ENCODE measurements around the gene OR4A15. TPM values are rescaled to one million over a fixed set of nuclear protein-coding genes. Genes with fewer than 3 reads are reported as not detected.

The OR4A15 gene
- total and polyA plus RNA-seq, 2 donors (not counting 3 experiments of a cell fraction or from before 2014, with no cell fraction given) = not detected

GRCh38 chr11:55345306-55345705 lies 22.5 kb upstream of the OR4A15 start:
- dilution Hi-C loops (cut with MboI; ENCODE audit: extremely low pct_ligation_motif_present, low sequenced_read_pairs) = no loop called here
- POLR2A ChIA-PET = no interaction called here
- Histone ChIP-seq H3K4me2 (ENCODE audit: insufficient read depth, low read length) (no peak overlapping the region), H3K9me3 (replicated peaks; ENCODE audit: control insufficient read depth, insufficient read depth, low read length) (peaks cover 7% of the 10 kb centered on the region), H3K27ac (ENCODE audit: insufficient read depth, low read depth, low read length) (no peak overlapping the region), H3K36me3 (ENCODE audit: control insufficient read depth in 2 of 2, extremely low read depth in 1 of 2, insufficient read depth in 2 of 2, low read length in 2 of 2) (no peaks in the 10 kb centered on the region), H3K27me3 (ENCODE audit: control insufficient read depth in 2 of 2, insufficient read depth in 2 of 2, low read length in 2 of 2) (no peaks in the 10 kb centered on the region), H3K9ac (replicated peaks; ENCODE audit: extremely low read depth, insufficient read depth, low read length) (no peak overlapping the region), H3K4me1 (ENCODE audit: control insufficient read depth, extremely low read depth, insufficient read depth, low read length) (no peaks in the 10 kb centered on the region), H3K9me1 (replicated peaks; ENCODE audit: control insufficient read depth, extremely low read depth, insufficient read depth, low read length) (no peaks in the 10 kb centered on the region), H3K4me3 (replicated peaks in 1 of 3; ENCODE audit: insufficient read depth in 1 of 3, low read depth in 1 of 3, low read length in 3 of 3) (no peak overlapping the region), H2AFZ (ENCODE audit: low read depth, low read length) (no peak overlapping the region), H3K79me2 (ENCODE audit: control insufficient read depth, insufficient read depth, low read length) (no peaks in the 10 kb centered on the region), H4K20me1 (replicated peaks; ENCODE audit: control insufficient read depth, extremely low read depth, insufficient read depth, low read length) (no peaks in the 10 kb centered on the region)
- FAIRE-seq (no peak), DNase-seq (ENCODE audit: low read depth, low spot score) (no peak)
- no TSS peak for BruUV-seq (replicated peaks)
- TF ChIP-seq CTCF (IDR thresholded peaks at IDR 0.05; ENCODE audit: extremely low read depth in 1 of 2, insufficient read depth in 1 of 2, low read depth in 1 of 2, low read length in 2 of 2) = no peak
- no peak for TF ChIP-seq MYC (IDR thresholded peaks at IDR 0.05; ENCODE audit: low read depth, low read length)
- no peak for TF ChIP-seq GATA2 (IDR thresholded peaks at IDR 0.05; ENCODE audit: insufficient read depth, insufficient read length, low read depth, low read length)
- TF ChIP-seq POLR2AphosphoS5 (IDR thresholded peaks at IDR 0.05; ENCODE audit: insufficient read depth, low read depth, low read length) = no peak
- no peak for TF ChIP-seq MAX (IDR thresholded peaks at IDR 0.05; ENCODE audit: insufficient read depth, insufficient read length)
- TF ChIP-seq POLR2A (IDR thresholded peaks at IDR 0.05; ENCODE audit: low read depth, low read length) = no peak
- TF ChIP-seq EZH2 (IDR thresholded peaks at IDR 0.05; ENCODE audit: borderline replicate concordance, low read depth, low read length, severe bottlenecking) = no peak
- CTCF ChIA-PET = no interaction called here
- intact Hi-C loops (cut with micrococcal nuclease) = no loop called here
